HepG2 (cell line): Measurements from ENCODE around the gene ABCC1. TPM values are rescaled to one million over a fixed set of nuclear protein-coding genes. Genes with fewer than 3 reads are reported as not detected.
A peak's percentile ranks its signal among the peaks of the same experiment; 100 is the strongest.

ENCODE experiments used
- DBP ChIP-seq: sonication (generic); formaldehyde crosslinking; IDR thresholded peaks from 2 replicates; pipeline ENCODE4 v1.4.0; 2020; ENCODE audit warnings: missing genetic modification reagents; ENCODE audit errors: not compliant biosample characterization
- FOXK1 ChIP-seq: sonication (generic); formaldehyde crosslinking; IDR thresholded peaks from 2 replicates; pipeline ENCODE4 v1.4.0; 2020; ENCODE audit warnings: low read depth, missing genetic modification reagents, borderline replicate concordance
- GLMP ChIP-seq: sonication (generic); formaldehyde crosslinking; IDR thresholded peaks from 2 replicates; pipeline ENCODE4 v1.9.0; 2021; ENCODE audit warnings: missing genetic modification reagents, mild to moderate bottlenecking, borderline replicate concordance
- IRF9 ChIP-seq: sonication (generic); formaldehyde crosslinking; IDR thresholded peaks from 2 replicates; pipeline ENCODE4 v1.8.0; 2022; ENCODE audit warnings: missing genetic modification reagents, mild to moderate bottlenecking, borderline replicate concordance
- KIAA2018 ChIP-seq: sonication (generic); formaldehyde crosslinking; IDR thresholded peaks from 2 replicates; pipeline ENCODE4 v1.5.0; 2020; ENCODE audit warnings: mild to moderate bottlenecking, missing genetic modification reagents, borderline replicate concordance
- MXI1 ChIP-seq: IDR thresholded peaks from 3 replicates; pipeline ENCODE4 v1.6.1; 2012; ENCODE audit warnings: low read depth, low read length, inconsistent platforms, borderline replicate concordance
- ZBTB14 ChIP-seq: sonication (generic); formaldehyde crosslinking; IDR thresholded peaks from 2 replicates; pipeline ENCODE4 v1.4.0; 2020; ENCODE audit warnings: missing genetic modification reagents
- ZNF431 ChIP-seq: sonication (generic); formaldehyde crosslinking; IDR thresholded peaks from 2 replicates; pipeline ENCODE4 v1.9.0; 2022; ENCODE audit warnings: missing genetic modification reagents, low read depth, mild to moderate bottlenecking, borderline replicate concordance
- ZNF546 ChIP-seq: sonication (generic); formaldehyde crosslinking; conservative IDR thresholded peaks from 2 replicates; pipeline ENCODE4 v1.8.1; 2023; ENCODE audit warnings: mild to moderate bottlenecking, missing genetic modification reagents
- ZNF687 ChIP-seq: sonication (generic); formaldehyde crosslinking; IDR thresholded peaks from 2 replicates; pipeline ENCODE4 v1.5.1; 2020; ENCODE audit warnings: mild to moderate bottlenecking, missing genetic modification reagents, moderate library complexity
- polyA plus RNA-seq, 8 experiments: library from polyadenylated mRNA; depleted of rRNA in 3 of 8; stranded (reverse) in 7 of 8; unstranded in 1 of 8; fragments of >200 nt; fragmentation: Illumina TruSeq in 4 of 8; extraction: Trizol in 4 of 8; gene quantifications; 2 replicates each; pipeline versions ENCODE4 v1.2.1 to v1.2.3, GENCODE V29; 2011 to 2016; ENCODE audit warnings: low read depth in 4 of 8, missing spikeins in 1 of 8, mixed read lengths in 1 of 8; ENCODE audit not compliant: insufficient read depth in 1 of 8
- total RNA-seq, 5 experiments: library from RNA; depleted of rRNA; stranded (reverse); fragments of >200 nt; fragmentation: Illumina TruSeq; extraction: Trizol; gene quantifications; 2 replicates each; pipeline ENCODE4 v1.2.3, GENCODE V29; 2016; ENCODE audit warnings: low read depth in 1 of 5

The ABCC1 gene
- total and polyA plus RNA-seq, 2 of the 13 experiments (the other 11 are each of a cell fraction or from before 2014, with no cell fraction given): 13.0 to 30.6 TPM

GRCh38 chr16:16021988-16022682 lies 72.7 kb downstream of the ABCC1 start (continued):
- peak; percentile 88 for TF ChIP-seq ZNF687 (CRISPR knock-in tag)
- no peak for TF ChIP-seq ZNF431 (CRISPR knock-in tag)
- 0 out of 2 replicates have a peak, but pooled peaks have one; percentile 16 for TF ChIP-seq IRF9 (CRISPR knock-in tag)
- TF ChIP-seq FOXK1 (CRISPR knock-in tag): peak; percentile 64; the same call in 1 of the 2 replicates
- no peak for TF ChIP-seq ZNF546 (CRISPR knock-in tag)
- no peak for TF ChIP-seq DBP (CRISPR knock-in tag)
- TF ChIP-seq GLMP (CRISPR knock-in tag): no peak
- no peak for TF ChIP-seq ZBTB14 (CRISPR knock-in tag)
- no peak for TF ChIP-seq KIAA2018 (CRISPR knock-in tag)
- peak; percentile 78; the same call in 1 of the 3 replicates for TF ChIP-seq MXI1
